NCI-H82 treated with DMSO at 0.1 percent for 48 hours (cell line): ENCODE results near the gene RNF227.
"Not testable (repeated sequence)": the region's sequence is repeated elsewhere in the genome, so short reads cannot be mapped to it uniquely, and the experiment has no call there.

Experiments
- DNase-seq: peaks from one replicate; lab custom pipeline; 2025; ENCODE audit not compliant: unreplicated experiment; lab: John Stamatoyannopoulos, UW

Gene RNF227

GRCh38 chr17:7864995-7865650, 51.0 kb downstream of the RNF227 start:
- DNase-seq, result no peak

GRCh38 chr17:7864384-7864783, 51.7 kb downstream of the RNF227 start:
- DNase-seq, result not testable (repeated sequence)
